RPMI7951 (cell line): ENCODE results near the gene GDAP2. TPM values are rescaled to one million over a fixed set of nuclear protein-coding genes. Genes with fewer than 3 reads are reported as not detected.
A peak's percentile ranks its signal among the peaks of the same experiment; 100 is the strongest.
"Not testable (repeated sequence)": the region's sequence is repeated elsewhere in the genome, so short reads cannot be mapped to it uniquely, and the experiment has no call there.

ENCODE experiments used
- DNase-seq: peaks from one replicate; pipeline ENCODE4 v3.0.0-alpha.2; 2012; ENCODE audit warnings: low read depth
- total RNA-seq: library from RNA; depleted of rRNA; stranded (reverse); fragments of >200 nt; shearing (Covaris generic); gene quantifications from 2 replicates; pipeline ENCODE4 v1.2.3, GENCODE V29; 2014

The GDAP2 gene
- total RNA-seq, 1 experiment from 2014 or later = 27.4 TPM

GRCh38 chr1:117902944-117903343 is 26.5 kb downstream of the GDAP2 start:
- no peak for DNase-seq

GRCh38 chr1:117899801-117900200 is 29.6 kb downstream of the GDAP2 start:
- no peak for DNase-seq

- no peak for DNase-seq
Measured at GRCh38 chr1:117897551-117897950, 31.9 kb downstream of the GDAP2 start.

- peak; percentile 82 for DNase-seq
Measured at GRCh38 chr1:117895482-117896114, 33.8 kb downstream of the GDAP2 start.

- DNase-seq = no peak
Measured at GRCh38 chr1:117894078-117894477, 35.3 kb downstream of the GDAP2 start.

- DNase-seq = no peak
Measured at GRCh38 chr1:117892512-117892911, 36.9 kb downstream of the GDAP2 start.

GRCh38 chr1:117890452-117890851 is 39.0 kb downstream of the GDAP2 start:
- no peak for DNase-seq

GRCh38 chr1:117886101-117886795 is 43.2 kb downstream of the GDAP2 start:
- no peak for DNase-seq

GRCh38 chr1:117883616-117884015 is 45.8 kb downstream of the GDAP2 start:
- no peak for DNase-seq

GRCh38 chr1:117879284-117879683 is 50.1 kb downstream of the GDAP2 start:
- no peak for DNase-seq

- DNase-seq = no peak
Measured at GRCh38 chr1:117877823-117878222, 51.6 kb downstream of the GDAP2 start.

- DNase-seq = no peak
Measured at GRCh38 chr1:117871013-117871412, 58.4 kb downstream of the GDAP2 start.

- DNase-seq = no peak
Measured at GRCh38 chr1:117861694-117862093, 67.7 kb downstream of the GDAP2 start.

GRCh38 chr1:117860896-117861610 is 68.4 kb downstream of the GDAP2 start:
- peak; percentile 81 for DNase-seq

GRCh38 chr1:117859901-117860300 is 69.5 kb downstream of the GDAP2 start:
- no peak for DNase-seq

- peak; percentile 6 for DNase-seq
Measured at GRCh38 chr1:117857418-117857817, 72.0 kb downstream of the GDAP2 start.

GRCh38 chr1:117852853-117853553 is 76.4 kb downstream of the GDAP2 start:
- DNase-seq = no peak

- no peak for DNase-seq
Measured at GRCh38 chr1:117851687-117852086, 77.7 kb downstream of the GDAP2 start.

- DNase-seq = no peak
Measured at GRCh38 chr1:117846674-117847425, 82.6 kb downstream of the GDAP2 start.

GRCh38 chr1:117844478-117844877 is 84.9 kb downstream of the GDAP2 start:
- not testable (repeated sequence) for DNase-seq

GRCh38 chr1:117843791-117844190 is 85.6 kb downstream of the GDAP2 start:
- DNase-seq = no peak
